A673 (cell line): ENCODE results near the gene ST3GAL6. TPM values are rescaled to one million over a fixed set of nuclear protein-coding genes. Genes with fewer than 3 reads are reported as not detected.

Source experiments
- BruUV-seq: library from RNA; stranded (reverse); fragments of 400-500 nt; replicated peaks from 2 replicates; lab custom pipeline; 2021; lab: Mats Ljungman, UMichigan
- CTCF ChIA-PET: fragments of 300-600 bp; sonication (Branson Sonifier 250); formaldehyde crosslinking; loops from one replicate; lab custom pipeline; 2022; ENCODE audit warnings: antibody characterized with exemption; lab: Charles Lee
- POLR2A ChIA-PET: fragments of 300-600 bp; sonication (Branson Sonifier 250); formaldehyde crosslinking; loops from one replicate; lab custom pipeline; 2022; ENCODE audit warnings: antibody characterized with exemption; ENCODE audit not compliant: low non-redundant PET; lab: Charles Lee
- DNase-seq: peaks from one replicate; pipeline ENCODE4 v3.0.0-alpha.2; 2015; ENCODE audit warnings: low spot score
- H3K27ac ChIP-seq: fragments of 200-600 bp; sonication (generic); 2 replicates; pipeline ENCODE4 v1.5.1; 2016; ENCODE audit warnings: mixed run types, low read depth, mild to moderate bottlenecking, mixed read lengths, antibody characterized with exemption, low read length; ENCODE audit not compliant: poor library complexity, severe bottlenecking
- H3K27me3 ChIP-seq: fragments of 200-600 bp; sonication (generic); replicated peaks from 2 replicates; pipeline ENCODE4 v1.6.1; 2017; ENCODE audit warnings: mixed run types, low read depth, mild to moderate bottlenecking, mixed read lengths, antibody characterized with exemption, low read length; ENCODE audit not compliant: insufficient read depth, poor library complexity
- H3K36me3 ChIP-seq: fragments of 200-600 bp; sonication (generic); 2 replicates; pipeline ENCODE4 v1.6.1; 2016; ENCODE audit warnings: mixed run types, mild to moderate bottlenecking, mixed read lengths, antibody characterized with exemption, low read length; ENCODE audit not compliant: insufficient read depth, poor library complexity, severe bottlenecking
- H3K4me1 ChIP-seq: fragments of 200-600 bp; sonication (generic); 2 replicates; pipeline ENCODE4 v1.6.1; 2017; ENCODE audit warnings: mixed run types, mild to moderate bottlenecking, mixed read lengths, antibody characterized with exemption, low read length; ENCODE audit not compliant: insufficient read depth, poor library complexity, severe bottlenecking
- H3K4me3 ChIP-seq: fragments of 200-600 bp; sonication (generic); 2 replicates; pipeline ENCODE4 v1.5.1; 2016; ENCODE audit warnings: low read depth, mixed run types, mild to moderate bottlenecking, mixed read lengths, low read length; ENCODE audit not compliant: poor library complexity, severe bottlenecking
- H3K9me3 ChIP-seq: fragments of 200-600 bp; sonication (generic); 2 replicates; pipeline ENCODE4 v1.6.1; 2016; ENCODE audit warnings: mixed run types, low read depth, mild to moderate bottlenecking, mixed read lengths, antibody characterized with exemption, low read length; ENCODE audit not compliant: poor library complexity, severe bottlenecking
- CTCF ChIP-seq: fragments of 300-800, 200-600 bp; sonication (generic); conservative IDR thresholded peaks from 2 replicates; pipeline ENCODE4 v1.5.1; 2017; ENCODE audit warnings: low read depth, mild to moderate bottlenecking, antibody characterized with exemption, low read length, moderate library complexity, mixed read lengths
- EZH2 ChIP-seq: fragments of 200-600 bp; sonication (generic); IDR thresholded peaks from 2 replicates; pipeline ENCODE4 v1.6.1; 2017; ENCODE audit warnings: borderline replicate concordance, low read depth, mild to moderate bottlenecking, mixed read lengths, antibody characterized with exemption, low read length; ENCODE audit not compliant: poor library complexity, severe bottlenecking
- intact Hi-C: fragments of 100-400 bp; cut with micrococcal nuclease; formaldehyde crosslinking; loops from one replicate; pipeline ENCODE4 v1.10.0; 2022; ENCODE audit not compliant: unreplicated experiment
- total RNA-seq: library from RNA; stranded (reverse); gene quantifications from 2 replicates; pipeline ENCODE4 v1.2.3, GENCODE V29; 2021

Gene ST3GAL6
- total RNA-seq, 1 experiment from 2014 or later = 4.8 TPM

GRCh38 chr3:98796334-98796733, 33.2 kb downstream of the ST3GAL6 start:
- Histone ChIP-seq H3K4me3 (no peak overlapping the region), H3K27ac (no peak overlapping the region), H3K36me3 (no peaks in the 10 kb centered on the region), H3K4me1 (no peaks in the 10 kb centered on the region), H3K27me3 (no peaks in the 10 kb centered on the region), H3K9me3 (no peaks in the 10 kb centered on the region)
- ChIA-PET CTCF (no interaction called here), POLR2A (interaction anchor here (0.5 kb wide), 1 partner anchor 1555 kb away, joined by 5 read pairs; no protein-coding TSS in a partner anchor)
- no TSS peak for BruUV-seq
- intact Hi-C loops = no loop called here
- TF ChIP-seq EZH2 (no peak), CTCF (no peak)
- no peak for DNase-seq

- ChIA-PET CTCF (no interaction called here), POLR2A (no interaction called here)
- Histone ChIP-seq H3K4me3 (no peak overlapping the region), H3K36me3 (no peaks in the 10 kb centered on the region), H3K9me3 (no peaks in the 10 kb centered on the region), H3K27ac (no peak overlapping the region), H3K27me3 (no peaks in the 10 kb centered on the region), H3K4me1 (no peaks in the 10 kb centered on the region)
- intact Hi-C loops = no loop called here
- BruUV-seq = no TSS peak
- TF ChIP-seq EZH2 (no peak), CTCF (no peak)
- DNase-seq = no peak
These were observed 34.8 kb downstream of the ST3GAL6 start for GRCh38 chr3:98797905-98798304.

- Histone ChIP-seq H3K27ac (no peak overlapping the region), H3K36me3 (no peaks in the 10 kb centered on the region), H3K27me3 (no peaks in the 10 kb centered on the region), H3K9me3 (no peaks in the 10 kb centered on the region), H3K4me3 (no peak overlapping the region), H3K4me1 (no peaks in the 10 kb centered on the region)
- intact Hi-C loops = no loop called here
- DNase-seq = no peak
- CTCF ChIA-PET = no interaction called here
- POLR2A ChIA-PET = no interaction called here
- no TSS peak for BruUV-seq
- TF ChIP-seq CTCF = no peak
- TF ChIP-seq EZH2 = no peak
These were observed 35.7 kb downstream of the ST3GAL6 start for GRCh38 chr3:98798820-98799219.
